Liver (tissue), 3 donors: Measurements from ENCODE around the gene AAK1.

ENCODE experiments used
- CTCF ChIP-seq: fragments of 150-350 bp; IDR thresholded peaks from 2 replicates; pipeline ENCODE4 v1.5.1; 2017; ENCODE audit warnings: improper control_type of control experiment, low read depth, low read length; ENCODE audit not compliant: missing input control
- TAF1 ChIP-seq: conservative IDR thresholded peaks from 2 replicates; pipeline ENCODE4 v1.6.1; 2016; ENCODE audit warnings: antibody characterized with exemption, mild to moderate bottlenecking
- donor health status: healthy.
- donor health status: healthy.

- no peak for TF ChIP-seq CTCF
- no peak for TF ChIP-seq TAF1
These were observed 107.7 kb downstream of the AAK1 start for GRCh38 chr2:69535817-69536241.
